ENCODE measurements around the gene SIVA1.

GRCh38 chr14:104723651-104724406 lies 29.1 kb upstream of the SIVA1 start, which contains the start of gene ADSS1:
- TF ChIP-seq GATA2 (IDR thresholded peaks at IDR 0.05; ENCODE audit: low read depth, low read length), result no peak
- TF ChIP-seq GATA3 (IDR thresholded peaks at IDR 0.05; ENCODE audit: low read depth, low read length), result no peak

Measured in SH-SY5Y (cell line).